OCI-LY3 (cell line): ENCODE measurements around the gene PDGFC.

Experiments
- H2AFZ ChIP-seq: fragments of 200-600, 300-600 bp; shearing (Covaris generic); 2 replicates; pipeline ENCODE4 v1.6.0; 2014; ENCODE audit warnings: antibody characterized with exemption, low read depth, low read length
- H3K27ac ChIP-seq: fragments of 200-600, 300-600 bp; sonication (generic); 2 replicates; pipeline ENCODE4 v1.5.1; 2014; ENCODE audit warnings: mild to moderate bottlenecking, low read length, moderate library complexity, mixed read lengths
- H3K27me3 ChIP-seq: fragments of 200-600, 300-600 bp; sonication (generic); 2 replicates; pipeline ENCODE4 v1.6.1; 2014; ENCODE audit warnings: low read depth, low read length, mixed read lengths
- H3K36me3 ChIP-seq: fragments of 200-600, 300-600 bp; sonication (generic); replicated peaks from 2 replicates; pipeline ENCODE3; 2014; ENCODE audit warnings: low read depth, low read length, mixed read lengths
- H3K4me1 ChIP-seq: fragments of 300-600, 200-600 bp; sonication (generic); 2 replicates; pipeline ENCODE4 v1.6.1; 2014; ENCODE audit warnings: low read length, mixed read lengths
- H3K4me2 ChIP-seq: fragments of 200-600, 300-600 bp; sonication (generic); 2 replicates; pipeline ENCODE4 v1.6.1; 2014; ENCODE audit warnings: low read length, mixed read lengths
- H3K4me3 ChIP-seq: fragments of 300-600, 200-600 bp; sonication (generic); 2 replicates; pipeline ENCODE4 v1.5.1; 2014; ENCODE audit warnings: antibody characterized with exemption, mild to moderate bottlenecking, low read length, moderate library complexity
- H3K79me2 ChIP-seq: fragments of 300-600, 200-600 bp; shearing (Covaris generic); 2 replicates; pipeline ENCODE4 v1.6.1; 2014; ENCODE audit warnings: mild to moderate bottlenecking, low read length, mixed read lengths
- H3K9ac ChIP-seq: fragments of 300-600, 200-600 bp; shearing (Covaris generic); 2 replicates; pipeline ENCODE4 v1.6.0; 2014; ENCODE audit warnings: mild to moderate bottlenecking, low read length, moderate library complexity
- H3K9me3 ChIP-seq: fragments of 200-600, 300-600 bp; shearing (Covaris generic); 2 replicates; pipeline ENCODE4 v1.6.1; 2014; ENCODE audit warnings: low read length, mixed read lengths; ENCODE audit not compliant: insufficient read depth
- H4K20me1 ChIP-seq: fragments of 200-600, 300-600 bp; sonication (generic); 2 replicates; pipeline ENCODE4 v1.6.1; 2016; ENCODE audit warnings: low read length, mixed read lengths; ENCODE audit not compliant: insufficient read depth
- EZH2phosphoT487 ChIP-seq: fragments of 200-600 bp; shearing (Covaris generic); IDR thresholded peaks from 2 replicates; pipeline ENCODE4 v1.6.1; 2018; ENCODE audit warnings: antibody characterized with exemption, mixed run types, low read depth
- TF ChIP-seq, protein P1 (sequence below): fragments of 200-600, 300-600 bp; sonication (generic); IDR thresholded peaks from 2 replicates; pipeline ENCODE4 v1.5.1; 2014; ENCODE audit warnings: antibody characterized with exemption, low read length, low read depth

The PDGFC gene

DNA sequence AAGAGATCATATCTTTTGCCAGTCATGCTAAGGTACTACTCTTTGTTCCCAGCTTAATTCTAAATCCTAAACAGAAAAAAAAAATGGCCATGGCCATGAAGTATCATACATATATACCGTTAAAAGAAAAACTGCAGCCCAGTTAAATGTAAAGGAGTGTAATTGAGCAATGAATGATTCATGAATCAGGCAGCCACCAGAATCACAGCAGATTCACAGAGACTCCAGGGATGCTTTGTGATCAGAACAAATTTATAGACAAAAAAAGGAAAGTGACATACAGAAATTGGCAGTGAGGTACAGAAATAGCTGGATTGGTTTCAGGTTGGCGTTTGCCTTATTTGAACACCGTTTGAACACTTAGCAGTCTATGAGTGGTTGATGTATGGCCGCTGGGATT, 42.1 kb upstream of the PDGFC start:
- Histone ChIP-seq H3K79me2 (no peaks in the 10 kb centered on the region), H3K27ac (no peak overlapping the region), H3K4me2 (no peak overlapping the region), H3K4me1 (peaks cover 17% of the 10 kb centered on the region), H3K9ac (no peak overlapping the region), H4K20me1 (no peaks in the 10 kb centered on the region), H3K4me3 (no peak overlapping the region), H3K27me3 (no peaks in the 10 kb centered on the region), H3K36me3 (no peaks in the 10 kb centered on the region), H2AFZ (no peak overlapping the region), H3K9me3 (no peaks in the 10 kb centered on the region)
- TF ChIP-seq EZH2phosphoT487 = no peak
- TF ChIP-seq, protein P1, sequence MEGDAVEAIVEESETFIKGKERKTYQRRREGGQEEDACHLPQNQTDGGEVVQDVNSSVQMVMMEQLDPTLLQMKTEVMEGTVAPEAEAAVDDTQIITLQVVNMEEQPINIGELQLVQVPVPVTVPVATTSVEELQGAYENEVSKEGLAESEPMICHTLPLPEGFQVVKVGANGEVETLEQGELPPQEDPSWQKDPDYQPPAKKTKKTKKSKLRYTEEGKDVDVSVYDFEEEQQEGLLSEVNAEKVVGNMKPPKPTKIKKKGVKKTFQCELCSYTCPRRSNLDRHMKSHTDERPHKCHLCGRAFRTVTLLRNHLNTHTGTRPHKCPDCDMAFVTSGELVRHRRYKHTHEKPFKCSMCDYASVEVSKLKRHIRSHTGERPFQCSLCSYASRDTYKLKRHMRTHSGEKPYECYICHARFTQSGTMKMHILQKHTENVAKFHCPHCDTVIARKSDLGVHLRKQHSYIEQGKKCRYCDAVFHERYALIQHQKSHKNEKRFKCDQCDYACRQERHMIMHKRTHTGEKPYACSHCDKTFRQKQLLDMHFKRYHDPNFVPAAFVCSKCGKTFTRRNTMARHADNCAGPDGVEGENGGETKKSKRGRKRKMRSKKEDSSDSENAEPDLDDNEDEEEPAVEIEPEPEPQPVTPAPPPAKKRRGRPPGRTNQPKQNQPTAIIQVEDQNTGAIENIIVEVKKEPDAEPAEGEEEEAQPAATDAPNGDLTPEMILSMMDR = no peak

GRCh38 chr4:157012781-157013180, 41.2 kb upstream of the PDGFC start:
- H3K4me1 ChIP-seq = peaks cover 17% of the 10 kb centered on the region
- no peak overlapping the region for H3K4me3 ChIP-seq
- H3K79me2 ChIP-seq = no peaks in the 10 kb centered on the region
- H3K9ac ChIP-seq = no peak overlapping the region
- TF ChIP-seq, protein P1 = no peak
- no peak for TF ChIP-seq EZH2phosphoT487
- H2AFZ ChIP-seq = no peak overlapping the region
- no peaks in the 10 kb centered on the region for H3K36me3 ChIP-seq
- no peaks in the 10 kb centered on the region for H4K20me1 ChIP-seq
- no peak overlapping the region for H3K4me2 ChIP-seq
- no peaks in the 10 kb centered on the region for H3K9me3 ChIP-seq
- no peak overlapping the region for H3K27ac ChIP-seq
- H3K27me3 ChIP-seq = no peaks in the 10 kb centered on the region

DNA sequence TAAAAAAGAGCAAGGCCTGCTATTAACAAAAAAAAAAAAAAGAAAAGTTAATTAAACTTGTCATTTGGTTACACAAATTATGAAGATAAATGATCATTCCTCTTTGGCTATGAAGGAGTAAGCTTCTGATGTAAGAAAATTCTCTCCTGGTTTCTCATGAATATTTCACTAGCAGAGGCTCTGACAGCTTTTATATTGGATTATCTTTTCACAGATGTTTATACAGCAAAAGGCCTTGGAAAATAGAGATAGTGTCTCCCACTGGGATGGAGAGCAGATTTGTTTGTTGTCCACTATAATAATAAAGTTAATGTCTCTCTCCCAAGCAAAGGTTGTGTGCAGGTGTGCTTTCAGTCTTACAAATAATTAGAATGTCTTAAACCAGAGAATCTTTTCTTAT, 40.7 kb upstream of the PDGFC start:
- TF ChIP-seq, protein P1 = no peak
- no peak for TF ChIP-seq EZH2phosphoT487

GRCh38 chr4:157010630-157011029, 39.0 kb upstream of the PDGFC start:
- no peak overlapping the region for H3K27ac ChIP-seq
- H3K4me1 ChIP-seq = peaks cover 12% of the 10 kb centered on the region
- no peaks in the 10 kb centered on the region for H4K20me1 ChIP-seq
- H3K27me3 ChIP-seq = no peaks in the 10 kb centered on the region
- no peak overlapping the region for H3K9ac ChIP-seq
- no peak overlapping the region for H3K4me3 ChIP-seq
- H3K9me3 ChIP-seq = no peaks in the 10 kb centered on the region
- no peak overlapping the region for H2AFZ ChIP-seq
- no peak for TF ChIP-seq EZH2phosphoT487
- TF ChIP-seq, protein P1 = no peak
- no peaks in the 10 kb centered on the region for H3K79me2 ChIP-seq
- no peak overlapping the region for H3K4me2 ChIP-seq
- H3K36me3 ChIP-seq = no peaks in the 10 kb centered on the region

More for the DNA sequence above, 40.7 kb upstream of the PDGFC start:
- no peaks in the 10 kb centered on the region for H3K9me3 ChIP-seq
- H3K79me2 ChIP-seq = no peaks in the 10 kb centered on the region
- H2AFZ ChIP-seq = no peak overlapping the region
- no peak overlapping the region for H3K9ac ChIP-seq
- H3K27me3 ChIP-seq = no peaks in the 10 kb centered on the region
- no peak overlapping the region for H3K4me3 ChIP-seq
- no peaks in the 10 kb centered on the region for H4K20me1 ChIP-seq
- peaks cover 17% of the 10 kb centered on the region for H3K4me1 ChIP-seq
- H3K4me2 ChIP-seq = no peak overlapping the region
- H3K36me3 ChIP-seq = no peaks in the 10 kb centered on the region
- H3K27ac ChIP-seq = no peak overlapping the region
